DOHH2 (cell line): ENCODE measurements around the gene MRPL44.

Experiments used
- H3F3A ChIP-seq: fragments of 200-600 bp; sonication (generic), shearing (Covaris generic); 2 replicates; pipeline ENCODE4 v1.6.0; 2016; ENCODE audit warnings: antibody characterized with exemption, mild to moderate bottlenecking; ENCODE audit not compliant: control insufficient read depth, insufficient read depth
- H3K27ac ChIP-seq: fragments of 200-600 bp; sonication (generic); 2 replicates; pipeline ENCODE4 v1.5.1; 2014; ENCODE audit warnings: low read depth, mild to moderate bottlenecking, low read length, moderate library complexity
- H3K27me3 ChIP-seq: fragments of 200-600 bp; sonication (generic); 2 replicates; pipeline ENCODE4 v1.6.1; 2014; ENCODE audit warnings: mild to moderate bottlenecking, low read length, mixed read lengths; ENCODE audit not compliant: control insufficient read depth
- H3K36me3 ChIP-seq: fragments of 200-600 bp; sonication (generic); 2 replicates; pipeline ENCODE4 v1.6.1; 2014; ENCODE audit warnings: mild to moderate bottlenecking, low read length, moderate library complexity, mixed read lengths; ENCODE audit not compliant: control insufficient read depth
- H3K4me1 ChIP-seq: fragments of 200-600 bp; sonication (generic); 2 replicates; pipeline ENCODE4 v1.6.1; 2014; ENCODE audit warnings: mild to moderate bottlenecking, low read length, mixed read lengths; ENCODE audit not compliant: control insufficient read depth
- H3K4me2 ChIP-seq: fragments of 200-600 bp; sonication (generic); 2 replicates; pipeline ENCODE4 v1.6.0; 2014; ENCODE audit warnings: mild to moderate bottlenecking, low read length, moderate library complexity
- H3K4me3 ChIP-seq: fragments of 200-600 bp; sonication (generic); 2 replicates; pipeline ENCODE4 v1.5.1; 2014; ENCODE audit warnings: mild to moderate bottlenecking, low read length, mixed read lengths
- H3K79me2 ChIP-seq: fragments of 200-600 bp; sonication (generic); 2 replicates; pipeline ENCODE4 v1.6.1; 2014; ENCODE audit warnings: mild to moderate bottlenecking, low read length, mixed read lengths; ENCODE audit not compliant: control insufficient read depth
- H3K9me2 ChIP-seq: fragments of 200-600 bp; sonication (generic); replicated peaks from 2 replicates; pipeline ENCODE4 v1.6.1; 2014; ENCODE audit warnings: mild to moderate bottlenecking, low read length, mixed read lengths; ENCODE audit not compliant: control insufficient read depth
- H3K9me3 ChIP-seq: fragments of 200-600 bp; sonication (generic); 2 replicates; pipeline ENCODE4 v1.6.1; 2014; ENCODE audit warnings: antibody characterized with exemption, low read length, mixed read lengths; ENCODE audit not compliant: control insufficient read depth, insufficient read depth
- H4K20me1 ChIP-seq: fragments of 200-600 bp; sonication (generic); 2 replicates; pipeline ENCODE4 v1.6.0; 2014; ENCODE audit warnings: low read depth, mild to moderate bottlenecking, antibody characterized with exemption, low read length, moderate library complexity; ENCODE audit not compliant: control insufficient read depth, insufficient read depth
- CTCF ChIP-seq: fragments of 200-600 bp; sonication (generic); IDR thresholded peaks from one replicate; pipeline ENCODE4 v1.5.1; 2014; ENCODE audit warnings: antibody characterized with exemption, mild to moderate bottlenecking, low read depth, low read length; ENCODE audit not compliant: poor library complexity, severe bottlenecking
- EZH2phosphoT487 ChIP-seq: fragments of 200-600 bp; sonication (generic); IDR thresholded peaks from 2 replicates; pipeline ENCODE4 v1.6.1; 2017; ENCODE audit warnings: borderline replicate concordance, mild to moderate bottlenecking, antibody characterized with exemption, low read length, moderate library complexity, mixed read lengths

The MRPL44 gene

GRCh38 chr2:223928113-223929006 is 28.9 kb upstream of the MRPL44 start:
- no peaks in the 10 kb centered on the region for H3K79me2 ChIP-seq
- no peaks in the 10 kb centered on the region for H3K9me2 ChIP-seq
- H3K9me3 ChIP-seq = no peaks in the 10 kb centered on the region
- no peaks in the 10 kb centered on the region for H4K20me1 ChIP-seq
- H3K4me3 ChIP-seq = no peak overlapping the region
- no peak overlapping the region for H3K4me2 ChIP-seq
- no peak for TF ChIP-seq CTCF
- no peak for TF ChIP-seq EZH2phosphoT487
- H3K27me3 ChIP-seq = no peaks in the 10 kb centered on the region
- H3K4me1 ChIP-seq = no peaks in the 10 kb centered on the region
- H3K36me3 ChIP-seq = no peaks in the 10 kb centered on the region
- no peaks in the 10 kb centered on the region for H3F3A ChIP-seq
- H3K27ac ChIP-seq = no peak overlapping the region

- Histone ChIP-seq H3K27me3 (no peaks in the 10 kb centered on the region), H3K36me3 (no peaks in the 10 kb centered on the region), H3K4me1 (no peaks in the 10 kb centered on the region), H4K20me1 (no peaks in the 10 kb centered on the region), H3F3A (no peaks in the 10 kb centered on the region), H3K4me3 (no peak overlapping the region), H3K9me3 (no peaks in the 10 kb centered on the region), H3K4me2 (no peak overlapping the region), H3K27ac (no peak overlapping the region), H3K9me2 (no peaks in the 10 kb centered on the region), H3K79me2 (no peaks in the 10 kb centered on the region)
- no peak for TF ChIP-seq CTCF
- TF ChIP-seq EZH2phosphoT487 = no peak
These were observed 27.6 kb upstream of the MRPL44 start for GRCh38 chr2:223929571-223930102.

- no peaks in the 10 kb centered on the region for H3K9me2 ChIP-seq
- peaks cover 2% of the 10 kb centered on the region; the same call in 1 of the 2 replicates for H3K27me3 ChIP-seq
- no peaks in the 10 kb centered on the region for H3F3A ChIP-seq
- no peaks in the 10 kb centered on the region for H3K9me3 ChIP-seq
- no peaks in the 10 kb centered on the region for H3K36me3 ChIP-seq
- no peak for TF ChIP-seq EZH2phosphoT487
- no peak for TF ChIP-seq CTCF
- no peaks in the 10 kb centered on the region for H3K4me1 ChIP-seq
- H3K4me2 ChIP-seq = no peak overlapping the region
- H4K20me1 ChIP-seq = no peaks in the 10 kb centered on the region
- H3K27ac ChIP-seq = no peak overlapping the region
- H3K79me2 ChIP-seq = no peaks in the 10 kb centered on the region
- H3K4me3 ChIP-seq = no peak overlapping the region
These were observed 26.9 kb upstream of the MRPL44 start for GRCh38 chr2:223930103-223930976.
